ENCODE results near the gene AQR.

Gene AQR

GRCh38 chr15:34969340-34970097 is at the start of gene AQR:
Gene AQR (minus strand): TSS chr15:34969742. CDS start chr15:34969613, 129 bp downstream.
- in situ Hi-C loops (cut with HindIII; ENCODE audit: low pct_ligation_motif_present, low sequenced_read_pairs): no loop called here
- peak; percentile 97 for DNase-seq
- Histone ChIP-seq H3K36me3 (replicated peaks) (peaks cover 2% of the 10 kb centered on the region), H3K4me3 (ENCODE audit: low read depth, low read length) (peak within 1 kb of the TSS; percentile 98), H3K27me3 (replicated peaks) (no peaks in the 10 kb centered on the region), H3K27ac (peak within 1 kb of the TSS; percentile 61)
- peak; percentile 86 for TF ChIP-seq CTCF (IDR thresholded peaks at IDR 0.05; ENCODE audit: low read depth, low read length, missing control alignments)

- in situ Hi-C loops (cut with HindIII; ENCODE audit: low pct_ligation_motif_present, low sequenced_read_pairs): no loop called here
- H3K4me3 ChIP-seq (ENCODE audit: low read depth, low read length): no peak overlapping the region
- no peak for DNase-seq
Observed at GRCh38 chr15:35014241-35014640, 44.7 kb upstream of the AQR start.

GRCh38 chr15:35013370-35013769 is 43.8 kb upstream of the AQR start:
- Histone ChIP-seq H3K4me3 (ENCODE audit: low read depth, low read length) (no peak overlapping the region), H3K36me3 (replicated peaks) (no peaks in the 10 kb centered on the region), H3K27me3 (replicated peaks) (no peaks in the 10 kb centered on the region), H3K27ac (no peak overlapping the region)
- DNase-seq: peak; percentile 6
- no peak for TF ChIP-seq CTCF (IDR thresholded peaks at IDR 0.05; ENCODE audit: low read depth, low read length, missing control alignments)
- in situ Hi-C loops (cut with HindIII; ENCODE audit: low pct_ligation_motif_present, low sequenced_read_pairs): no loop called here

More at GRCh38 chr15:35014241-35014640, 44.7 kb upstream of the AQR start:
- no peak for TF ChIP-seq CTCF (IDR thresholded peaks at IDR 0.05; ENCODE audit: low read depth, low read length, missing control alignments)
- Histone ChIP-seq H3K27me3 (replicated peaks) (no peaks in the 10 kb centered on the region), H3K27ac (no peak overlapping the region), H3K36me3 (replicated peaks) (no peaks in the 10 kb centered on the region)

- no peaks in the 10 kb centered on the region for H3K36me3 ChIP-seq (replicated peaks)
- H3K27me3 ChIP-seq (replicated peaks): no peaks in the 10 kb centered on the region
- H3K27ac ChIP-seq: no peak overlapping the region
- TF ChIP-seq CTCF (IDR thresholded peaks at IDR 0.05; ENCODE audit: low read depth, low read length, missing control alignments): no peak
- in situ Hi-C loops (cut with HindIII; ENCODE audit: low pct_ligation_motif_present, low sequenced_read_pairs): no loop called here
- H3K4me3 ChIP-seq (ENCODE audit: low read depth, low read length): no peak overlapping the region
- DNase-seq: no peak
Observed at GRCh38 chr15:35007397-35007796, 37.9 kb upstream of the AQR start.

- Histone ChIP-seq H3K36me3 (replicated peaks) (no peaks in the 10 kb centered on the region), H3K27me3 (replicated peaks) (no peaks in the 10 kb centered on the region), H3K27ac (no peak overlapping the region), H3K4me3 (ENCODE audit: low read depth, low read length) (no peak overlapping the region)
- TF ChIP-seq CTCF (IDR thresholded peaks at IDR 0.05; ENCODE audit: low read depth, low read length, missing control alignments): no peak
- in situ Hi-C loops (cut with HindIII; ENCODE audit: low pct_ligation_motif_present, low sequenced_read_pairs): no loop called here
- no peak for DNase-seq
Observed at GRCh38 chr15:35005933-35006332, 36.4 kb upstream of the AQR start.

- Histone ChIP-seq H3K27me3 (replicated peaks) (no peaks in the 10 kb centered on the region), H3K27ac (no peak overlapping the region), H3K36me3 (replicated peaks) (no peaks in the 10 kb centered on the region), H3K4me3 (ENCODE audit: low read depth, low read length) (no peak overlapping the region)
- no peak for TF ChIP-seq CTCF (IDR thresholded peaks at IDR 0.05; ENCODE audit: low read depth, low read length, missing control alignments)
- in situ Hi-C loops (cut with HindIII; ENCODE audit: low pct_ligation_motif_present, low sequenced_read_pairs): no loop called here
- DNase-seq: no peak
Observed at GRCh38 chr15:35003928-35004327, 34.4 kb upstream of the AQR start.

Data from brain microvascular endothelial cell (primary cell).